Hepatocyte (in vitro differentiated cells): ENCODE measurements around the gene PTPRN2. TPM values are rescaled to one million over a fixed set of nuclear protein-coding genes. Genes with fewer than 3 reads are reported as not detected.

Source experiments
- DNase-seq: peaks from one replicate; pipeline ENCODE4 v3.0.0-alpha.2; 2016; ENCODE audit warnings: low spot score
- H2AFZ ChIP-seq: fragments of 200-600 bp; sonication (generic); 2 replicates; pipeline ENCODE4 v1.6.0; 2016; ENCODE audit warnings: antibody characterized with exemption, mild to moderate bottlenecking
- H3K27ac ChIP-seq: fragments of 200-600 bp; sonication (generic); 2 replicates; pipeline ENCODE4 v1.5.1; 2016; ENCODE audit warnings: mild to moderate bottlenecking
- H3K27me3 ChIP-seq: fragments of 200-600 bp; sonication (generic); 2 replicates; pipeline ENCODE4 v1.6.1; 2016
- H3K36me3 ChIP-seq: fragments of 200-600 bp; sonication (generic); replicated peaks from 2 replicates; pipeline ENCODE4 v1.5.1; 2016; ENCODE audit warnings: low read depth; ENCODE audit not compliant: insufficient read depth
- H3K4me1 ChIP-seq: fragments of 200-600 bp; sonication (generic); 2 replicates; pipeline ENCODE4 v1.5.1; 2016; ENCODE audit warnings: mild to moderate bottlenecking, moderate library complexity; ENCODE audit not compliant: insufficient read depth
- H3K4me2 ChIP-seq: fragments of 200-600 bp; sonication (generic); 2 replicates; pipeline ENCODE4 v1.6.0; 2016
- H3K4me3 ChIP-seq: fragments of 200-600 bp; sonication (generic); 2 replicates; pipeline ENCODE4 v1.5.1; 2016; ENCODE audit warnings: mild to moderate bottlenecking
- H3K79me2 ChIP-seq: fragments of 200-600 bp; sonication (generic); 2 replicates; pipeline ENCODE4 v1.6.0; 2017; ENCODE audit warnings: mild to moderate bottlenecking
- H3K9me2 ChIP-seq: fragments of 200-600 bp; sonication (generic); replicated peaks from 2 replicates; pipeline ENCODE4 v1.6.0; 2017; ENCODE audit warnings: mild to moderate bottlenecking; ENCODE audit not compliant: insufficient read depth
- H3K9me3 ChIP-seq: fragments of 200-600 bp; sonication (generic); 2 replicates; pipeline ENCODE4 v1.5.1; 2016; ENCODE audit warnings: low read depth, mild to moderate bottlenecking
- H4K20me1 ChIP-seq: fragments of 200-600 bp; sonication (generic); 2 replicates; pipeline ENCODE4 v1.6.0; 2016; ENCODE audit warnings: mild to moderate bottlenecking; ENCODE audit not compliant: insufficient read depth, poor library complexity, severe bottlenecking
- EZH2 ChIP-seq: fragments of 200-600 bp; sonication (generic); IDR thresholded peaks from 2 replicates; pipeline ENCODE4 v1.6.1; 2016; ENCODE audit warnings: antibody characterized with exemption, mild to moderate bottlenecking, borderline replicate concordance
- EZH2phosphoT487 ChIP-seq: fragments of 200-600 bp; sonication (generic); IDR thresholded peaks from one replicate; pipeline ENCODE4 v1.6.1; 2018; ENCODE audit warnings: antibody characterized with exemption, mild to moderate bottlenecking, low read depth, moderate library complexity; ENCODE audit not compliant: unreplicated experiment, severe bottlenecking
- WGBS: methylation state at CpG from one replicate; pipeline ENCODE4 v1.1.6; 2016; ENCODE audit warnings: low lambda C conversion rate; ENCODE audit errors: missing lambda C conversion rate; 5-methylcytosine and 5-hydroxymethylcytosine counted together
- polyA plus RNA-seq: library from polyadenylated mRNA; unstranded; fragments of >200 nt; fragmentation: Nextera tagmentation; extraction: Ambion mirVana; gene quantifications from 2 replicates; pipeline ENCODE4 v1.2.1, GENCODE V29; 2016
- total RNA-seq: library from RNA; depleted of rRNA; stranded (reverse); fragments of >200 nt; gene quantifications from 2 replicates; pipeline ENCODE4 v1.2.3, GENCODE V29; 2014
- TF ChIP-seq, protein P1 (sequence below): fragments of 200-600 bp; sonication (generic); IDR thresholded peaks from 2 replicates; pipeline ENCODE4 v1.5.1; 2016; ENCODE audit warnings: antibody characterized with exemption, mild to moderate bottlenecking; ENCODE audit not compliant: poor library complexity

PTPRN2 gene
- total and polyA plus RNA-seq, 2 experiments from 2014 or later, result 2.1 to 3.3 TPM

DNA sequence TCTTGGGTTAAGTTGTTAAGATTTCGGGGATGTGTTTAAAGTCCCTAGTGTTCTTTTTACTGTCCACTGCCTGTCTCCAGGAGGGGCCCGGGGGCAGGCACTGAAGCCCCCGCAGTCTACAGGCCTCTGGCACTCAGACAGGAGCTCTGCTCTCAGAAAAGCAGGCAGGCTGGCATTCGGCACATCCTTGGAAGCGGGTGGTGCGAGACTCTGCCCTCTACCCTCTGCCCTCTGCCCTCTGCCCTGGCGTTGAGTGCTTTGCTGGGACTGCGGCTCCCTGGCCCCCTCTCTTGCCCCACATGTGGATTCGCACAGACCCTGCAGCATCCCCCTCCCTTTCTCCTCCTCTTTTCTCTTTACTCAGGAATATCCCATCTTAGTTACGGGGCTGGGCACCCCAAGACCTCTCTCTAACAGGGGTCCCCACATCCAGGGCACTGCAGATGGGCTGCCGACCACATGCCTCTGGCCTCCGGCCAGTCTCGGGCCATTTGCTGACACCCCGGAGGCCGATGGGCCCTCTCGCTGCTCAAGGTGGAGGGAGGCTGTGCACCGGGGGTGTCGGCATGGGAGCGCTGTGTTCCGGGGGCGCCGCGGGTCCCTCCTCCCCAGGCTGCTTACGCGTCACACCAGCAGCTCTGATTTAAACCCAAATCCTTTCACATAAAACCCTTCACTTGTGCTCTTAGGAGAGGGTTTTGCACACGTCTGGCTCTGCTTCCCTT, 770.9 kb downstream of the PTPRN2 start:
- Histone ChIP-seq H3K9me2 (no peaks in the 10 kb centered on the region), H3K4me3 (no peak overlapping the region), H3K4me2 (no peak overlapping the region), H4K20me1 (no peaks in the 10 kb centered on the region), H3K27me3 (no peaks in the 10 kb centered on the region), H3K27ac (no peak overlapping the region), H3K79me2 (no peaks in the 10 kb centered on the region), H3K4me1 (no peaks in the 10 kb centered on the region), H3K36me3 (no peaks in the 10 kb centered on the region), H3K9me3 (no peaks in the 10 kb centered on the region), H2AFZ (no peak overlapping the region)
- no peak for DNase-seq
- TF ChIP-seq, protein P1, sequence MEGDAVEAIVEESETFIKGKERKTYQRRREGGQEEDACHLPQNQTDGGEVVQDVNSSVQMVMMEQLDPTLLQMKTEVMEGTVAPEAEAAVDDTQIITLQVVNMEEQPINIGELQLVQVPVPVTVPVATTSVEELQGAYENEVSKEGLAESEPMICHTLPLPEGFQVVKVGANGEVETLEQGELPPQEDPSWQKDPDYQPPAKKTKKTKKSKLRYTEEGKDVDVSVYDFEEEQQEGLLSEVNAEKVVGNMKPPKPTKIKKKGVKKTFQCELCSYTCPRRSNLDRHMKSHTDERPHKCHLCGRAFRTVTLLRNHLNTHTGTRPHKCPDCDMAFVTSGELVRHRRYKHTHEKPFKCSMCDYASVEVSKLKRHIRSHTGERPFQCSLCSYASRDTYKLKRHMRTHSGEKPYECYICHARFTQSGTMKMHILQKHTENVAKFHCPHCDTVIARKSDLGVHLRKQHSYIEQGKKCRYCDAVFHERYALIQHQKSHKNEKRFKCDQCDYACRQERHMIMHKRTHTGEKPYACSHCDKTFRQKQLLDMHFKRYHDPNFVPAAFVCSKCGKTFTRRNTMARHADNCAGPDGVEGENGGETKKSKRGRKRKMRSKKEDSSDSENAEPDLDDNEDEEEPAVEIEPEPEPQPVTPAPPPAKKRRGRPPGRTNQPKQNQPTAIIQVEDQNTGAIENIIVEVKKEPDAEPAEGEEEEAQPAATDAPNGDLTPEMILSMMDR, result no peak
- no peak for TF ChIP-seq EZH2
- no peak for TF ChIP-seq EZH2phosphoT487
- WGBS, result 95% methylated on average over 26 of the region's 26 CpGs

DNA sequence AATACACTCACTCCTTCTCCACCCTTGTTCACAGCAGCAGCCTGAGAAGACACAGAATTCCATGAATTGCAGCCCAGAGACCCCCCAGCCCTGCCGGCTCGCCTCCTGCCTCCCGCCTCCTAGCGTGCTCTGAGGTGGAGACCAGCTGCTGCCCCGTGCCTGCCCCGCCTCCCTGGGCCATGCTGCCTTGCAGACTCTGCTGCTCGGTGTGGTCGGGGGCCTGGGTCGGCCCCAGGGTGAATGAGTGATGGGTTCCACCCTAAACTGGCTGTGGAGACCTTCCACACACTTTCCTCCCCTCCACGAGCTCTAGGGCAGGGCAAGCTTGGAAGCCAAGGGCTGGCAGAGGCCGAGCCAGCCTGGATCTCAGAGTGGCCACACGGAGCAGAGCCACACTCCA, 771.5 kb downstream of the PTPRN2 start:
- Histone ChIP-seq H3K79me2 (no peaks in the 10 kb centered on the region), H3K9me2 (no peaks in the 10 kb centered on the region), H3K9me3 (no peaks in the 10 kb centered on the region), H3K4me2 (no peak overlapping the region), H3K27ac (no peak overlapping the region), H3K36me3 (no peaks in the 10 kb centered on the region), H3K4me1 (no peaks in the 10 kb centered on the region), H2AFZ (no peak overlapping the region), H3K4me3 (no peak overlapping the region), H3K27me3 (no peaks in the 10 kb centered on the region), H4K20me1 (no peaks in the 10 kb centered on the region)
- 67% methylated on average over 12 of the region's 12 CpGs for WGBS
- DNase-seq, result no peak
- TF ChIP-seq EZH2phosphoT487, result no peak
- TF ChIP-seq EZH2, result no peak
- TF ChIP-seq, protein P1, result no peak

DNA sequence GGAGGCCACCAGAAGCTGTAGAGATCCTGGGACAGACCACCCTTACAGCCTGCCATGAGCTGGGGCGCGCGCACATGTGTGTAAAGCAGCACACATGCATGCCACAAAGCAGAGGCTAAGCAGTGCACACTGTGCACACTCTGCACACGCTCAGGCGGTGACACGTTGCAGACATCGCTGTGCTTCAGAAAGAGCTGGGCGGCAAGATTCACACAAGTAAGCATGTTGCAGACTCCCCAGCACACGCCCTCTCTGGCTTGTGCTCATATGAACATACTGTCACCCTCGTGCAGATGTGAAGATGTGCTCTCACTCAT, 772.0 kb downstream of the PTPRN2 start:
- H3K79me2 ChIP-seq, result no peaks in the 10 kb centered on the region
- 94% methylated on average over 10 of the region's 10 CpGs for WGBS
- no peaks in the 10 kb centered on the region for H3K4me1 ChIP-seq
- H3K4me3 ChIP-seq, result no peak overlapping the region
- no peaks in the 10 kb centered on the region for H4K20me1 ChIP-seq
- no peak overlapping the region for H2AFZ ChIP-seq
- no peak overlapping the region for H3K27ac ChIP-seq
- H3K27me3 ChIP-seq, result no peaks in the 10 kb centered on the region
- no peak for DNase-seq
- no peaks in the 10 kb centered on the region for H3K36me3 ChIP-seq
- H3K4me2 ChIP-seq, result no peak overlapping the region
- H3K9me2 ChIP-seq, result no peaks in the 10 kb centered on the region
- TF ChIP-seq, protein P1, result no peak
- TF ChIP-seq EZH2phosphoT487, result no peak
- TF ChIP-seq EZH2, result no peak
- no peaks in the 10 kb centered on the region for H3K9me3 ChIP-seq
